Kidney (tissue), 14 donors: Measurements from ENCODE around the gene SCAPER. TPM values are rescaled to one million over a fixed set of nuclear protein-coding genes. Genes with fewer than 3 reads are reported as not detected.

Source experiments
- DNase-seq, 5 donors: peaks; one replicate each; pipeline ENCODE4 v3.0.0-alpha.2; 2013 to 2020
- FAIRE-seq: peaks from 2 replicates; lab custom pipeline; 2012; peaks lifted over from hg19 to GRCh38; lab: Jason Lieb, UNC
- H3K27ac ChIP-seq, 2 donors: one replicate each; pipeline ENCODE4 v1.7.0; 2013; ENCODE audit warnings: low read depth in 2 of 2, low read length in 2 of 2, inconsistent platforms in 1 of 2
- H3K27me3 ChIP-seq: one replicate; pipeline ENCODE4 v1.7.1; 2013; ENCODE audit warnings: low read length, inconsistent platforms; ENCODE audit not compliant: control insufficient read depth, insufficient read depth
- H3K36me3 ChIP-seq, 3 donors: one replicate each; pipeline versions ENCODE4 v1.7.0 to v1.7.1; 2013; ENCODE audit warnings: low read length in 3 of 3, control low read depth in 1 of 3, inconsistent platforms in 1 of 3; ENCODE audit not compliant: insufficient read depth in 3 of 3, control insufficient read depth in 2 of 3
- H3K4me1 ChIP-seq, 3 donors: one replicate each; pipeline versions ENCODE4 v1.7.0 to v1.7.1; 2013; ENCODE audit warnings: low read length in 3 of 3, inconsistent platforms in 1 of 3, low read depth in 1 of 3; ENCODE audit not compliant: control insufficient read depth in 2 of 3, insufficient read depth in 2 of 3
- H3K4me3 ChIP-seq, 3 donors: one replicate each; pipeline versions ENCODE4 v1.7.0 to v1.8.1; 2013; ENCODE audit warnings: low read length in 3 of 3, control low read depth in 1 of 3, inconsistent platforms in 1 of 3
- H3K9ac ChIP-seq, 3 donors: one replicate each; pipeline versions ENCODE4 v1.7.0 to v1.7.1; 2013; ENCODE audit warnings: low read length in 3 of 3, control low read depth in 1 of 3, inconsistent platforms in 1 of 3
- H3K9me3 ChIP-seq, 3 donors: one replicate each; pipeline versions ENCODE4 v1.7.0 to v1.7.1; 2013; ENCODE audit warnings: low read length in 3 of 3, control low read depth in 1 of 3, inconsistent platforms in 1 of 3; ENCODE audit not compliant: control insufficient read depth in 2 of 3, insufficient read depth in 1 of 3
- intact Hi-C: fragments of 100-400 bp; cut with DNase I; formaldehyde crosslinking; loops from one replicate; pipeline ENCODE4 v1.11.1; 2022
- polyA plus RNA-seq: library from polyadenylated mRNA; stranded (reverse); fragments of 350-450 nt; fragmentation: Illumina TruSeq; extraction: RNeasy Lipid Tissue Mini Kit (QIAGEN cat#74804); gene quantifications from one replicate; pipeline ENCODE4 v1.2.3, GENCODE V29; 2014; ENCODE audit warnings: low read depth, low replicate concordance; ENCODE audit not compliant: insufficient read depth
- total RNA-seq: library from RNA; stranded (reverse); fragmentation: NEBNext Ultra II Directional; extraction: Animal tissue kit (Norgen Biotek cat#: 25700); gene quantifications from one replicate; pipeline ENCODE4 v1.2.1, GENCODE V29; 2021
- TF ChIP-seq, protein P1 (sequence below): IDR thresholded peaks from 3 replicates; pipeline ENCODE4 v1.5.1; 2012; ENCODE audit warnings: mild to moderate bottlenecking, moderate library complexity, borderline replicate concordance; ENCODE audit not compliant: insufficient read depth; ENCODE audit errors: extremely low read depth
- donor health status: control.
- donor health status: control.
- donor health status: control.
- donor health status: control.
- donor health status: control.
- donor health status: DM: yes; HTN: yes; CAD: no.
- donor health status: Normal renal cell carcinoma (clear cell type).

SCAPER gene
- total and polyA plus RNA-seq, 2 donors from 2014 or later = 11.6 to 39.4 TPM

DNA sequence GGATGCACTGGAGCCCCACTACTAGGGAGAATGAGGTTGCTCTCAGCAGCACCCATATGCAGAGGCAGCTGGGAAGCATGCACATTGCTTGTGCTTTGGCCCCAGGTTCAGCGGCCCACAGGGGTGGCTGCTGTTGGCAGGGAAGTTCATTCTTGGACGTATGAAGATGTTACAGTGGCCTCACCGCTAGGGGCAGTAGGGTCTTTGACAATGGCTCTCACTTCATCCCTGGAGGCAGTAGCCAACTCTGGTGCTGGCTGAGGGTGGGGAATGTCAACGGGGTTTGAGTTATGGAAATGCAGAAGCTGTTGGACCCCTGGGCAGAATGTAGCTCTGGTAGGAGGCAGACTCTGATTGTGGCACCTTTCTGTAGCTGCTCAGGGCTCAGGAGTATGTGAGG, 279.9 kb downstream of the SCAPER start:
- Histone ChIP-seq H3K27me3 (no peaks in the 10 kb centered on the region), H3K27ac (no peak overlapping the region), H3K4me1 (no peaks in the 10 kb centered on the region), H3K36me3 (no peaks in the 10 kb centered on the region), H3K4me3 (no peak overlapping the region), H3K9ac (no peak overlapping the region), H3K9me3 (no peaks in the 10 kb centered on the region)
- FAIRE-seq = no peak
- DNase-seq = no peak
- intact Hi-C loops = no loop called here
- TF ChIP-seq, protein P1, sequence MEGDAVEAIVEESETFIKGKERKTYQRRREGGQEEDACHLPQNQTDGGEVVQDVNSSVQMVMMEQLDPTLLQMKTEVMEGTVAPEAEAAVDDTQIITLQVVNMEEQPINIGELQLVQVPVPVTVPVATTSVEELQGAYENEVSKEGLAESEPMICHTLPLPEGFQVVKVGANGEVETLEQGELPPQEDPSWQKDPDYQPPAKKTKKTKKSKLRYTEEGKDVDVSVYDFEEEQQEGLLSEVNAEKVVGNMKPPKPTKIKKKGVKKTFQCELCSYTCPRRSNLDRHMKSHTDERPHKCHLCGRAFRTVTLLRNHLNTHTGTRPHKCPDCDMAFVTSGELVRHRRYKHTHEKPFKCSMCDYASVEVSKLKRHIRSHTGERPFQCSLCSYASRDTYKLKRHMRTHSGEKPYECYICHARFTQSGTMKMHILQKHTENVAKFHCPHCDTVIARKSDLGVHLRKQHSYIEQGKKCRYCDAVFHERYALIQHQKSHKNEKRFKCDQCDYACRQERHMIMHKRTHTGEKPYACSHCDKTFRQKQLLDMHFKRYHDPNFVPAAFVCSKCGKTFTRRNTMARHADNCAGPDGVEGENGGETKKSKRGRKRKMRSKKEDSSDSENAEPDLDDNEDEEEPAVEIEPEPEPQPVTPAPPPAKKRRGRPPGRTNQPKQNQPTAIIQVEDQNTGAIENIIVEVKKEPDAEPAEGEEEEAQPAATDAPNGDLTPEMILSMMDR = no peak

DNA sequence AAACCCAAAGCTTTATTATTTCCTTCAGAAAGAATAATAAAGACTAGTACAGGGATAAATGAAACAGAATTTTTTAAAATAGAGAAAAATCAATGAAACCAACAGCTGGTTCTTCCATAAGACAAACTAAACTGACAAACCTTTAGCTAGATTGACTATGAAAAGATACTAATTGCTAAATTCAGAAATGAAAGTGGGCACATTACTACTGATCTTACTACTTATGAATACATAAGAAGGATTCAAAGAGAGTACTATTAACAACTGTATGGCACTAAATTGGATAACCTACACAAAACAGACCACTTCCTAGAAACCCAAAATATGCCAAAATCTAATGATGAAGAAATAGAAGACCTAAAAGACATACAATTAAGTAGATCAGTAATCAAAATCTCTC, 290.4 kb downstream of the SCAPER start:
- Histone ChIP-seq H3K36me3 (peaks cover 0 to 2% (median 0%) of the 10 kb centered on the region in 3 donors), H3K4me1 (no peaks in the 10 kb centered on the region), H3K27ac (no peak overlapping the region), H3K4me3 (no peak overlapping the region), H3K9ac (no peak overlapping the region), H3K9me3 (peaks cover 0 to 16% (median 0%) of the 10 kb centered on the region in 3 donors), H3K27me3 (no peaks in the 10 kb centered on the region)
- intact Hi-C loops = no loop called here
- DNase-seq = no peak
- FAIRE-seq = no peak
- TF ChIP-seq, protein P1 = no peak

DNA sequence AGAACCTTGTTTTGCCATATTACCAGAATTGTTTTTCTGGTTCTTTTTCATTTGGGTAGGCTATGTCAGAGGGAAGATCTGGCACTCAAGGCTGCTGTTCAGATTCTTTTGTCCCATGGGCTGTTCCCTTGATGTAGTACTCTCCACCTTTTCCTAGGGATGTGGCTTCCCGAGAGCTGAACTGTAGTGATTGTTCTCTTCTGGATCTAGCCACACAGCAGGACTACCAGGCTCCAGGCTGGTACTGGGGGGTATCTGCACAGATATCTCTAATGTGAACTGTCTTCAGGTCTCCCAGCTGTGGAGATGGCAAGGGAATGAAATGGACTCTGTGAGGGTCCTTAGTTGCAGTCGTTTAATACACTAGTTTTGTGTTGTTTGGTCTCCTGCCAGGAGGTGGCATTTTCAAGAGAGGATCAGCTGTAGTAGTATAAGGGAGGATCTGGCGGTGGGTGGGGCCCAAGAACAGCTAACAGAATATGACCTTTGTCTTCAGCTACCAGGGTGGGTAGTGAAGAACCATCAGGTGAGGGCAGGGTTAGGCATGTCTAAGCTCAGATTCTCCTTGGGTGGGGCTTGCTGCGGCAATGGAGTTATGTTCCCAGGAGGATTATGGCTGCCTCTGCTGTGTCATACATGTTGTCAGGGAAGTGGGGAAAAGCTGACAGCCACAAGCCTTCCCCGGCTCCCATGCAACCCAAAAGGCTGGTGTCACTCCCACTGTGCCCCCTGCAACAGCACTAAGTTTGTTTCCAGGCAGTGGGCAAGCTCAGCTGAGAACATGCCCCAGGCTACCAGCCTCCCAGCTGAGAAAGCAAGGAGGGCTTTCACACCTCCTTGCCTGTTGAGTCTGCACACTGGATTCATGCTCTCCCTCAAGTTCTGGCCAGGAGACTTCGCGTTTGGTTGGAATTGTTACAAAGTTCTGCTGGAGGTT, 316.1 kb downstream of the SCAPER start:
- DNase-seq (no peak), FAIRE-seq (no peak)
- Histone ChIP-seq H3K9me3 (no peaks in the 10 kb centered on the region), H3K4me3 (no peak overlapping the region), H3K27ac (no peak overlapping the region), H3K4me1 (no peaks in the 10 kb centered on the region), H3K9ac (no peak overlapping the region), H3K27me3 (no peaks in the 10 kb centered on the region), H3K36me3 (peaks cover 0 to 5% (median 0%) of the 10 kb centered on the region in 3 donors)
- TF ChIP-seq, protein P1 = no peak
- intact Hi-C loops = no loop called here
